ENCODE results near the gene FASN. TPM values are rescaled to one million over a fixed set of nuclear protein-coding genes. Genes with fewer than 3 reads are reported as not detected.

FASN gene
- total RNA-seq, 1 experiment from 2014 or later = 372 TPM

DNA sequence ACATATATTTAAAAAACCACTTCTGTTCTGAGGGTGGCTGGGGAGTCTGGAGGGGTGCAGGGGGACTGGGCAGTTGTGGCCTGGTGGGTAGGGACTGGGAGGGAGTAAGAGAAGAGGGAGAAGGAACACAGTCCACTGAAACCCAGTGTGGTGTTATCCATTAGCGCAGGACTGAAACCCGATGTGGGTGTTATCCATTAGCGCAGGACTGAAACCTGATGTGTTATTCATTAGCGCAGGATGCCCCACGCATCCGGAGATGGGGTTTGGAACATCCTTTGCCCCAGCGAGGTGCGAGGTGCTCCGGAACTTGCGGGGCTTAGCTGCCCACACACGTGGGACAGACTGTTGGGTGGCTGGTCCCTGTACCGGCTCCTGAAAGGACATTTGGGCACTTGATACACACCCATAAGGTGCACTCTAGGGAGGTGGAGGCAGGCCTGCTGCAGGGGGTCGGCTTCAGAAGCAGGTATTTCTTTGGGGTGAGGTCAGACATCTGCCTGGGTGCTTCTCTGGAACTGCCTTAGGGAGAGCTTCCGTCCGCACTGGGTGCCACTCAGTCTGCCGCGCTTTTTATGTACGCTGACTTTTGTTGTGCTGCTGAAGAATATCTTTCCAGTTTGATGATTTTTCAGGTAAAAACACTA, 20.3 kb upstream of the FASN start:
- no TSS peak for BruUV-seq (replicated peaks)
- intact Hi-C loops (cut with micrococcal nuclease; ENCODE audit: unreplicated experiment) = no loop called here
- no peaks in the 10 kb centered on the region for H3K4me1 Mint-ChIP-seq (ENCODE audit: low read depth, unreplicated experiment)
- no peak overlapping the region for H3K4me3 Mint-ChIP-seq (ENCODE audit: low read depth, unreplicated experiment)
- TF ChIP-seq, protein P1, sequence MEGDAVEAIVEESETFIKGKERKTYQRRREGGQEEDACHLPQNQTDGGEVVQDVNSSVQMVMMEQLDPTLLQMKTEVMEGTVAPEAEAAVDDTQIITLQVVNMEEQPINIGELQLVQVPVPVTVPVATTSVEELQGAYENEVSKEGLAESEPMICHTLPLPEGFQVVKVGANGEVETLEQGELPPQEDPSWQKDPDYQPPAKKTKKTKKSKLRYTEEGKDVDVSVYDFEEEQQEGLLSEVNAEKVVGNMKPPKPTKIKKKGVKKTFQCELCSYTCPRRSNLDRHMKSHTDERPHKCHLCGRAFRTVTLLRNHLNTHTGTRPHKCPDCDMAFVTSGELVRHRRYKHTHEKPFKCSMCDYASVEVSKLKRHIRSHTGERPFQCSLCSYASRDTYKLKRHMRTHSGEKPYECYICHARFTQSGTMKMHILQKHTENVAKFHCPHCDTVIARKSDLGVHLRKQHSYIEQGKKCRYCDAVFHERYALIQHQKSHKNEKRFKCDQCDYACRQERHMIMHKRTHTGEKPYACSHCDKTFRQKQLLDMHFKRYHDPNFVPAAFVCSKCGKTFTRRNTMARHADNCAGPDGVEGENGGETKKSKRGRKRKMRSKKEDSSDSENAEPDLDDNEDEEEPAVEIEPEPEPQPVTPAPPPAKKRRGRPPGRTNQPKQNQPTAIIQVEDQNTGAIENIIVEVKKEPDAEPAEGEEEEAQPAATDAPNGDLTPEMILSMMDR (IDR thresholded peaks at IDR 0.05; ENCODE audit: unreplicated experiment) = no peak
- no peak overlapping the region for H3K27ac Mint-ChIP-seq (ENCODE audit: unreplicated experiment)
- no peaks in the 10 kb centered on the region for H3K27me3 Mint-ChIP-seq (ENCODE audit: unreplicated experiment)
- CTCF ChIA-PET = no interaction called here
- peaks cover 10% of the 10 kb centered on the region for H3K36me3 Mint-ChIP-seq (ENCODE audit: insufficient read depth, unreplicated experiment)
- no peak for DNase-seq
- no peaks in the 10 kb centered on the region for H3K9me3 Mint-ChIP-seq (ENCODE audit: low read depth, unreplicated experiment)

DNA sequence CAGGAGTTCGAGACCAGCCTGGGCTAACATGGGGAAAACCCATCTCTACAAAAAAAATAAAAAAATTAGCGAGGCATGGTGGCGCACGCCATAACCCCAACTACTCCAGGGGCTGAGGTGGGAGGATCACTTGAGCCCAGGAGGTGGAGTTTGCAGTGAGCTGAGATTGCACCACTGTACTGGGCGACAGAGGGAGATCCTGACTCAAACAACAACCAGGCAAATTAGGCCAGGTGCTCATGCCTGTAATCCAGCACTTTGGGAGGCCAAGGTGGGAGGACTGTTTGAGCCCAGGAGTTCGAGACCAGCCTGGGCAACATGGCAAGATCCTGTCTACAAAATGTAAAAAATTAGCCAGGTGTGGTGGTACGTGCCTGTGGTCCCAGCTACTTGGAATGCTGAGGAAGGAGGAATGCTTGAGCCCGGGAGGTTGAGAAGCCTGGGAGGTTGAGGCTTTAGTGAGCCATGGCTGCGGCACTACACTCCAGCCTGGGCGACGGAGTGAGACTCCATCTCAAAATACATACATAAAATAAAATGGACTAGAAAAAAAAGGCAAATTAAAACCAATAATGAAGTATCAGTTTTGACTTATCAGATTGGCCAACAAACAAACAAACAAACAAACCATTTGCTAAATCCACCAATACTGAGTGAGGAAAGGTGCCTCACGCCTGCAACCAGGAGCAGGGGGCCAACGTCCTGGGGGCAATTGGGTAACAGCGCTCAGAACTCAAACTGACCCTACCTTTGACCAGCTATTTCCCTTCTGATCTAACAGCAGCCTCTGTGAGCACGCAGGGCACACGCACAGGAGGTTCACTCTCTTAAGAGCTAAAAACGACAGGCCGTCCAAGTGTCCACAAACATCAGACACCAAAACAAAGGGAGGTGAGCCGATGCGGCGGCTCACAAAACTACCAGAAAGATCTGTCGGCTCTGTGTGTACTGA, 19.4 kb upstream of the FASN start:
- DNase-seq = no peak
- H3K9me3 Mint-ChIP-seq (ENCODE audit: low read depth, unreplicated experiment) = no peaks in the 10 kb centered on the region
- H3K36me3 Mint-ChIP-seq (ENCODE audit: insufficient read depth, unreplicated experiment) = peaks cover 10% of the 10 kb centered on the region
- TF ChIP-seq, protein P1 (IDR thresholded peaks at IDR 0.05; ENCODE audit: unreplicated experiment) = no peak
- H3K27me3 Mint-ChIP-seq (ENCODE audit: unreplicated experiment) = no peaks in the 10 kb centered on the region
- intact Hi-C loops (cut with micrococcal nuclease; ENCODE audit: unreplicated experiment) = no loop called here
- H3K27ac Mint-ChIP-seq (ENCODE audit: unreplicated experiment) = no peak overlapping the region
- BruUV-seq (replicated peaks) = no TSS peak
- H3K4me1 Mint-ChIP-seq (ENCODE audit: low read depth, unreplicated experiment) = no peaks in the 10 kb centered on the region
- CTCF ChIA-PET = no interaction called here
- no peak overlapping the region for H3K4me3 Mint-ChIP-seq (ENCODE audit: low read depth, unreplicated experiment)

DNA sequence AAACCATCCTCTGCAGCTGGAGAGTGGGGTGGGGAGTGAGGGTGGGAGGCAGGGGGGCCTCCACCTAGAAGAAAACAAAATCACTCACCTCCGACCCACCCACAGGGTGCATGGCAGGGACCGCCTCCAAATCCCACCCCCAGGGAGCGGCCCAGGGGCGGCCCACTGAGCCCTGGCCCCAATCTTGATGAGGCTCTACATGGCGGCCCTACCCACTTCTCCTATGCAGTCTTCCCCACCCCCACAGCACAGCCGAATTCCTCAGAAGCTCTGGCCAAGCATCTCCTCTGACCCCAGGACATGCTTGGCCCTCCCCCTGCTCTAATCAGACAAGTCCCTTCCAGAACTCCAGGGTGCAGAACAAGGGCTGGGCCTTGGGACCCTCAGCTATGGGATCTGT, 18.2 kb upstream of the FASN start:
- Mint-ChIP-seq H3K27me3 (ENCODE audit: unreplicated experiment) (no peaks in the 10 kb centered on the region), H3K4me1 (ENCODE audit: low read depth, unreplicated experiment) (no peaks in the 10 kb centered on the region), H3K4me3 (ENCODE audit: low read depth, unreplicated experiment) (no peak overlapping the region), H3K36me3 (ENCODE audit: insufficient read depth, unreplicated experiment) (peaks cover 6% of the 10 kb centered on the region), H3K27ac (ENCODE audit: unreplicated experiment) (no peak overlapping the region), H3K9me3 (ENCODE audit: low read depth, unreplicated experiment) (no peaks in the 10 kb centered on the region)
- TF ChIP-seq, protein P1 (IDR thresholded peaks at IDR 0.05; ENCODE audit: unreplicated experiment) = no peak
- intact Hi-C loops (cut with micrococcal nuclease; ENCODE audit: unreplicated experiment) = no loop called here
- DNase-seq = no peak
- no TSS peak for BruUV-seq (replicated peaks)
- CTCF ChIA-PET = no interaction called here

DNA sequence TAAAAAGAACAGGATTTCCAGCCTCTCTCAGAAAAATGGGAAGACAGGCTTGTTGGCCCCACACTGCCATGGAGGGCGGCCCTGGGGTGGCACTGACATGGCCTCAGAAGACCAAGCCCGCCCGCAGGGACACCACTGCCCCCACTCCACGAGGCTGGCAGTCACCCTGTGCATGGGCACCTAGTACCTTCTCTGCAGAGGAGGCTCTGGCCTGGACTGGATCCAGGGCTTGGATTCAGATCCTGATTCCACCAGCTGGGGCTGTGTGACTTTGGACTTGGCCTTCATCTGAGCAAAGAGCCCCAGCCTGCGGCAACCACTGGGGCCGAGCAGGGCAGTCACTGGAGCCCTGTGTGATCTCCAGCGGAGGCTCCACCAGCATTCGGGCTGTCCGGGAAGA, 16.8 kb upstream of the FASN start:
- no TSS peak for BruUV-seq (replicated peaks)
- H3K27ac Mint-ChIP-seq (ENCODE audit: unreplicated experiment) = no peak overlapping the region
- CTCF ChIA-PET = no interaction called here
- no peak overlapping the region for H3K4me3 Mint-ChIP-seq (ENCODE audit: low read depth, unreplicated experiment)
- no peaks in the 10 kb centered on the region for H3K9me3 Mint-ChIP-seq (ENCODE audit: low read depth, unreplicated experiment)
- H3K36me3 Mint-ChIP-seq (ENCODE audit: insufficient read depth, unreplicated experiment) = peaks cover 6% of the 10 kb centered on the region
- H3K4me1 Mint-ChIP-seq (ENCODE audit: low read depth, unreplicated experiment) = peaks cover 7% of the 10 kb centered on the region
- TF ChIP-seq, protein P1 (IDR thresholded peaks at IDR 0.05; ENCODE audit: unreplicated experiment) = no peak
- no peak for DNase-seq
- intact Hi-C loops (cut with micrococcal nuclease; ENCODE audit: unreplicated experiment) = no loop called here
- no peaks in the 10 kb centered on the region for H3K27me3 Mint-ChIP-seq (ENCODE audit: unreplicated experiment)
